ENCODE results near the gene TNIP1.

Gene TNIP1

GRCh38 chr5:151031554-151031953 is 49.3 kb downstream of the TNIP1 start:
- Histone ChIP-seq H3K9me3 (replicated peaks; ENCODE audit: low read length) (no peaks in the 10 kb centered on the region), H3K36me3 (ENCODE audit: insufficient read depth, low read length) (peaks cover 89% of the 10 kb centered on the region), H3K27me3 (ENCODE audit: control insufficient read depth, insufficient read depth, low read length) (no peaks in the 10 kb centered on the region), H3K4me3 (ENCODE audit: low read length) (no peak overlapping the region), H3K9ac (ENCODE audit: low read depth, low read length) (no peak overlapping the region), H3K4me2 (ENCODE audit: low read length) (no peak overlapping the region), H3K4me1 (ENCODE audit: control insufficient read depth, insufficient read depth, low read length) (peaks cover 9% of the 10 kb centered on the region)

- Histone ChIP-seq H3K36me3 (ENCODE audit: insufficient read depth, low read length) (peaks cover 86% of the 10 kb centered on the region), H3K4me1 (ENCODE audit: control insufficient read depth, insufficient read depth, low read length) (peaks cover 9% of the 10 kb centered on the region), H3K27me3 (ENCODE audit: control insufficient read depth, insufficient read depth, low read length) (no peaks in the 10 kb centered on the region), H3K9ac (ENCODE audit: low read depth, low read length) (no peak overlapping the region), H3K9me3 (replicated peaks; ENCODE audit: low read length) (no peaks in the 10 kb centered on the region), H3K4me2 (ENCODE audit: low read length) (no peak overlapping the region), H3K4me3 (ENCODE audit: low read length) (no peak overlapping the region)
These were observed 50.5 kb downstream of the TNIP1 start for GRCh38 chr5:151030379-151030778.

- peaks cover 82% of the 10 kb centered on the region for H3K36me3 ChIP-seq (ENCODE audit: insufficient read depth, low read length)
- H3K27me3 ChIP-seq (ENCODE audit: control insufficient read depth, insufficient read depth, low read length) = no peaks in the 10 kb centered on the region
- no peak overlapping the region for H3K4me2 ChIP-seq (ENCODE audit: low read length)
These were observed 50.8 kb downstream of the TNIP1 start for GRCh38 chr5:151030056-151030336.

GRCh38 chr5:151029179-151030055 is 51.4 kb downstream of the TNIP1 start:
- H3K9me3 ChIP-seq (replicated peaks; ENCODE audit: low read length) = no peaks in the 10 kb centered on the region
- H3K36me3 ChIP-seq (ENCODE audit: insufficient read depth, low read length) = peaks cover 77% of the 10 kb centered on the region
- peaks cover 5% of the 10 kb centered on the region for H3K4me1 ChIP-seq (ENCODE audit: control insufficient read depth, insufficient read depth, low read length)
- H3K27me3 ChIP-seq (ENCODE audit: control insufficient read depth, insufficient read depth, low read length) = no peaks in the 10 kb centered on the region
- no peak overlapping the region for H3K9ac ChIP-seq (ENCODE audit: low read depth, low read length)
- no peak overlapping the region for H3K4me3 ChIP-seq (ENCODE audit: low read length)
- no peak overlapping the region for H3K4me2 ChIP-seq (ENCODE audit: low read length)

More at GRCh38 chr5:151030056-151030336, 50.8 kb downstream of the TNIP1 start:
- Histone ChIP-seq H3K9ac (ENCODE audit: low read depth, low read length) (no peak overlapping the region), H3K4me1 (ENCODE audit: control insufficient read depth, insufficient read depth, low read length) (peaks cover 7% of the 10 kb centered on the region), H3K4me3 (ENCODE audit: low read length) (no peak overlapping the region), H3K9me3 (replicated peaks; ENCODE audit: low read length) (no peaks in the 10 kb centered on the region)

GRCh38 chr5:151028717-151029116 is 52.1 kb downstream of the TNIP1 start:
- no peak overlapping the region for H3K9ac ChIP-seq (ENCODE audit: low read depth, low read length)
- no peak overlapping the region for H3K4me2 ChIP-seq (ENCODE audit: low read length)
- peaks cover 11% of the 10 kb centered on the region for H3K4me1 ChIP-seq (ENCODE audit: control insufficient read depth, insufficient read depth, low read length)
- H3K36me3 ChIP-seq (ENCODE audit: insufficient read depth, low read length) = peaks cover 70% of the 10 kb centered on the region
- no peak overlapping the region for H3K4me3 ChIP-seq (ENCODE audit: low read length)
- no peaks in the 10 kb centered on the region for H3K9me3 ChIP-seq (replicated peaks; ENCODE audit: low read length)
- H3K27me3 ChIP-seq (ENCODE audit: control insufficient read depth, insufficient read depth, low read length) = no peaks in the 10 kb centered on the region

GRCh38 chr5:151027961-151028479 is 52.8 kb downstream of the TNIP1 start:
- Histone ChIP-seq H3K9ac (ENCODE audit: low read depth, low read length) (no peak overlapping the region), H3K4me3 (ENCODE audit: low read length) (no peak overlapping the region), H3K9me3 (replicated peaks; ENCODE audit: low read length) (no peaks in the 10 kb centered on the region), H3K4me2 (ENCODE audit: low read length) (no peak overlapping the region), H3K36me3 (ENCODE audit: insufficient read depth, low read length) (peaks cover 65% of the 10 kb centered on the region), H3K27me3 (ENCODE audit: control insufficient read depth, insufficient read depth, low read length) (no peaks in the 10 kb centered on the region), H3K4me1 (ENCODE audit: control insufficient read depth, insufficient read depth, low read length) (peaks cover 18% of the 10 kb centered on the region)

GRCh38 chr5:151026679-151027078 is 54.2 kb downstream of the TNIP1 start:
- Histone ChIP-seq H3K4me1 (ENCODE audit: control insufficient read depth, insufficient read depth, low read length) (peaks cover 24% of the 10 kb centered on the region), H3K9ac (ENCODE audit: low read depth, low read length) (no peak overlapping the region), H3K36me3 (ENCODE audit: insufficient read depth, low read length) (peaks cover 55% of the 10 kb centered on the region), H3K4me3 (ENCODE audit: low read length) (no peak overlapping the region), H3K9me3 (replicated peaks; ENCODE audit: low read length) (no peaks in the 10 kb centered on the region), H3K27me3 (ENCODE audit: control insufficient read depth, insufficient read depth, low read length) (no peaks in the 10 kb centered on the region), H3K4me2 (ENCODE audit: low read length) (no peak overlapping the region)

GRCh38 chr5:151026088-151026487 is 54.7 kb downstream of the TNIP1 start:
- no peaks in the 10 kb centered on the region for H3K9me3 ChIP-seq (replicated peaks; ENCODE audit: low read length)
- peaks cover 26% of the 10 kb centered on the region for H3K4me1 ChIP-seq (ENCODE audit: control insufficient read depth, insufficient read depth, low read length)
- no peak overlapping the region for H3K4me2 ChIP-seq (ENCODE audit: low read length)
- H3K27me3 ChIP-seq (ENCODE audit: control insufficient read depth, insufficient read depth, low read length) = no peaks in the 10 kb centered on the region
- no peak overlapping the region for H3K9ac ChIP-seq (ENCODE audit: low read depth, low read length)
- no peak overlapping the region for H3K4me3 ChIP-seq (ENCODE audit: low read length)
- H3K36me3 ChIP-seq (ENCODE audit: insufficient read depth, low read length) = peaks cover 49% of the 10 kb centered on the region

- H3K4me1 ChIP-seq (ENCODE audit: control insufficient read depth, insufficient read depth, low read length) = peaks cover 35% of the 10 kb centered on the region
- H3K4me2 ChIP-seq (ENCODE audit: low read length) = no peak overlapping the region
- peaks cover 42% of the 10 kb centered on the region for H3K36me3 ChIP-seq (ENCODE audit: insufficient read depth, low read length)
- no peak overlapping the region for H3K9ac ChIP-seq (ENCODE audit: low read depth, low read length)
- no peaks in the 10 kb centered on the region for H3K9me3 ChIP-seq (replicated peaks; ENCODE audit: low read length)
- H3K4me3 ChIP-seq (ENCODE audit: low read length) = no peak overlapping the region
- H3K27me3 ChIP-seq (ENCODE audit: control insufficient read depth, insufficient read depth, low read length) = no peaks in the 10 kb centered on the region
These were observed 55.6 kb downstream of the TNIP1 start for GRCh38 chr5:151025250-151025606.

- Histone ChIP-seq H3K4me3 (ENCODE audit: low read length) (no peak overlapping the region), H3K4me1 (ENCODE audit: control insufficient read depth, insufficient read depth, low read length) (peaks cover 35% of the 10 kb centered on the region), H3K9me3 (replicated peaks; ENCODE audit: low read length) (no peaks in the 10 kb centered on the region), H3K9ac (ENCODE audit: low read depth, low read length) (no peak overlapping the region), H3K27me3 (ENCODE audit: control insufficient read depth, insufficient read depth, low read length) (no peaks in the 10 kb centered on the region), H3K36me3 (ENCODE audit: insufficient read depth, low read length) (peaks cover 36% of the 10 kb centered on the region), H3K4me2 (ENCODE audit: low read length) (no peak overlapping the region)
These were observed 56.2 kb downstream of the TNIP1 start for GRCh38 chr5:151024440-151025249.

- Histone ChIP-seq H3K4me3 (ENCODE audit: low read length) (peak overlapping the region; percentile 18), H3K36me3 (ENCODE audit: insufficient read depth, low read length) (peaks cover 26% of the 10 kb centered on the region), H3K9me3 (replicated peaks; ENCODE audit: low read length) (no peaks in the 10 kb centered on the region), H3K4me1 (ENCODE audit: control insufficient read depth, insufficient read depth, low read length) (peaks cover 35% of the 10 kb centered on the region), H3K27me3 (ENCODE audit: control insufficient read depth, insufficient read depth, low read length) (no peaks in the 10 kb centered on the region), H3K9ac (ENCODE audit: low read depth, low read length) (peak overlapping the region; percentile 32), H3K4me2 (ENCODE audit: low read length) (peak overlapping the region; percentile 57)
These were observed 57.2 kb downstream of the TNIP1 start for GRCh38 chr5:151023651-151024050.
